AG09309 (cell line): ENCODE data around the gene ST6GALNAC4.

Source experiments
- DNase-seq: peaks from one replicate; pipeline ENCODE4 v3.0.0-alpha.2; 2010; ENCODE audit warnings: low read depth
- H3K4me3 ChIP-seq: 2 replicates; pipeline ENCODE4 v1.5.1; 2011; ENCODE audit warnings: mild to moderate bottlenecking, low read depth, low read length, moderate library complexity; ENCODE audit not compliant: control insufficient read depth
- TF ChIP-seq, protein P1 (sequence below): IDR thresholded peaks from 2 replicates; pipeline ENCODE4 v1.5.1; 2011; ENCODE audit warnings: mild to moderate bottlenecking, low read depth, low read length, inconsistent platforms; ENCODE audit not compliant: insufficient read depth, control insufficient read depth; ENCODE audit errors: missing control alignments

ST6GALNAC4 gene

DNA sequence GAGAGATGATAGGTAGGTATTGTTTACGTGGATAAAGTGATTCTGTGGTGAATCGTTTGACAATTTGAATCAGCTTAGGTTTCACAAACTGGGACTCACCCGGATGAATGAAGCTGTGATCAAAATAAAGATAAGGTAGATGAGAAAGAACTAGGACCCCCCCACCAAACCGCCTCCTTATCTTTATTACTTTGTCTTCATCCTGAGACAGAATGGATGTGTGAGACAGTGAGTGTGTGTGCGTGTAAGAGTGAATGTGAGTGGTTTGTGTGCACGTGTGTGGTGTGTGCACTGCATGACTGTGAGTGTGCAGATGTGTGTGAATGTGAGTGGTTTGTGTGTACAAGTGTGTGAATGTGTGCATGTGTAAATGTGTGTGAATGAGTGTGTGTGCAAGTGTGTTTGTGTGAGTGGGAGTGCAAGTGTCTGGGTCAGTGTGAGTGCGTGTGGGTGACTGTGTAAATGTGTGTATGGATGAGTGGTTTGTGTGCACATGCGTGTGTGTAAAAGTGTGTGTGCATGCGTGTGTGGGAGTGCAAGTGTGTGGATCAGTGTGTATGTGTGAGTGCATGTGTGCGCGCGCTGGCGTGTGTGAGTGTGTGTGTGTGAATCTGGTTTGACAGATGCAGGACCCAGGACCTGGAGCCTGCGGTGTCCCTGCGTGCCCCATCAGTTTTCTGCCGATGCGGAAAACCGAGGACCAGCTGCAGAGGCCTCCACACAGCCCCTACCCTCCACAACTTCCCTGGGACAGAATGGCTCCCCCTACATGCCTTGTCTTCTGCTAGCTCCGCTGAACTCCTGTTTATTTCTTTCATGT is 51.0 kb downstream of the ST6GALNAC4 start:
- no peak overlapping the region for H3K4me3 ChIP-seq
- TF ChIP-seq, protein P1, sequence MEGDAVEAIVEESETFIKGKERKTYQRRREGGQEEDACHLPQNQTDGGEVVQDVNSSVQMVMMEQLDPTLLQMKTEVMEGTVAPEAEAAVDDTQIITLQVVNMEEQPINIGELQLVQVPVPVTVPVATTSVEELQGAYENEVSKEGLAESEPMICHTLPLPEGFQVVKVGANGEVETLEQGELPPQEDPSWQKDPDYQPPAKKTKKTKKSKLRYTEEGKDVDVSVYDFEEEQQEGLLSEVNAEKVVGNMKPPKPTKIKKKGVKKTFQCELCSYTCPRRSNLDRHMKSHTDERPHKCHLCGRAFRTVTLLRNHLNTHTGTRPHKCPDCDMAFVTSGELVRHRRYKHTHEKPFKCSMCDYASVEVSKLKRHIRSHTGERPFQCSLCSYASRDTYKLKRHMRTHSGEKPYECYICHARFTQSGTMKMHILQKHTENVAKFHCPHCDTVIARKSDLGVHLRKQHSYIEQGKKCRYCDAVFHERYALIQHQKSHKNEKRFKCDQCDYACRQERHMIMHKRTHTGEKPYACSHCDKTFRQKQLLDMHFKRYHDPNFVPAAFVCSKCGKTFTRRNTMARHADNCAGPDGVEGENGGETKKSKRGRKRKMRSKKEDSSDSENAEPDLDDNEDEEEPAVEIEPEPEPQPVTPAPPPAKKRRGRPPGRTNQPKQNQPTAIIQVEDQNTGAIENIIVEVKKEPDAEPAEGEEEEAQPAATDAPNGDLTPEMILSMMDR = no peak
- DNase-seq = no peak

DNA sequence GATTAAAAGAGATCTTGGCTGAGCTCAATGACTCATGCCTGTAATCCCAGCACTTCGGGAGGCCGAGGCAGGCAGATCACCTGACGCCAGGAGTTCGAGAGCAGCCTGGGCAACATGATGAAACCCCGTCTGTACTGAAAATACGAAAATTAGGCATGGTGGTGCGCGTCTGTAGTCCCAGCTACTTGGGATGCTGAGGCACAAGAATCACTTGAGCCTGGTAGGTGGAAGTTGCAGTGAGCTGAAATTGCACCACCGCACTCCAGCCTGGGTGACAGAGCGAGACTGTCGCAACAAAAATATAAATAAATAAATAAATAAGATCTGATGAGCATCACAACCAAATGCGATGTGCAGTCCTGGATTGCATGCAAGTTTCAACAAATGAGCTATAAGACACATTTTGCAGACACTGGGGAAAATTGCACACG is 53.6 kb downstream of the ST6GALNAC4 start:
- DNase-seq = no peak
- TF ChIP-seq, protein P1 = no peak
- no peak overlapping the region for H3K4me3 ChIP-seq

DNA sequence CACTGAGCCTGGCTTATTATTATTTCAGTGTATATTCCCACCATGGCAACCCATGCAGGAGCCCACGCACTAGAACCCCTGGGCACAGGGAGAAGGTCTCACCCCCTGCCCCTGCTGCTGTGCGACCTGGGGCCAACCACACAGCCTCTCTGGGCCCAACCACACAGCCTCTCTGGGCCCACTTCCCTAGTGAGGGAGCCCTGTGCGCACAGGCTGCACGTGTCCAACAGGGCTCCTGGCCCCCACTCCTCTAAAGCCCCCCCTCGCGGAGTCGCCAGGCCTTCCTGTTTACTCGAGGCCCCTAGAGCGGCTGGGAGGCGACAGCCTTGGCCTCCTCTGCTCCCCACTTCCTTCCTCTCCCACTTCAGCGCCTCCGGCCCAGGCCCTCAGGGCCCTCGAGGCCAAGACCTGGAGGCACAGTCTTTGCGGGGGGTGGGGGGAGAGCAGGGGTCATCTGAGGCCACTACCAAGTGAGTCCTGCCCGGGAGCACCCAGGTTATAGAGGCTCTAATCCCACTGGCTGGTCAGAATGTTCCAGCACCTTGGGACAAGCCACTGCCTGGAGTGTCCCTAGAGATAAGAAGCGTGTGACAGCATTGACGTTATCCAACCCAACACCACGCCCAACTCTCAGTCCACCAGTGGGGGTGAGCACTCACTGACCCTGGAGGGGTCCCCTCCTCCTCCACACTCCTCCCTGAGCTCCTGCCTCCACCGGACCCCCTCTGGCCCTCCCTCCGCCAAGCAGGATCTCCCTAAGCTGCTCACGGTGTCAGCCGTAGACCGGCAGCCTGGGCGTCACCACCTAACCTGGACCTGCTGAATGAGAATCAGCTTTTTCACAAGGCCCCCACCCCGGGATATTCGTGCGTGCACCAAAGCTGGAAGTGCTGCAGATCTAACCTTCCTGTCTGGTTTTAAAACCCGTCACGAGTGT is 54.5 kb downstream of the ST6GALNAC4 start:
- no peak overlapping the region for H3K4me3 ChIP-seq
- no peak for DNase-seq
- TF ChIP-seq, protein P1 = no peak

DNA sequence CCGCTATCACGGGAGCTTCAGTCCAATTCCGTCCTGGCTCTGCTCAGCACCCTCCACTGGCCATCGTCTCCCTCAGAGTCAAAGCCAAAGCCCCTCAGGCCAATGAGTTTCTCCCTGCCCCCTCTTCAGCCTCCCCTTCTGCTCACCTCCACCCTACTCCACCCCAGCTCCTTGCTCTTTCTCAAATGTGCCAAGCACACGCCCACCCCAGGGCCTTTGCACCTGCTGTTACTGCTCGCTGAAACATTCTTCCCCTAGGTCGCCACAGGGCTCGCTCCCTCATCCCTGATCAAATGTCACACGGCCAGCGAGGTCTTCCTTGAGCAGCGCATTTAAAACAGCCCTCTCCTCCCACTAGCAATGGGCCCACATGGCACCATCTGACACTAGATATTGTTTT is 56.1 kb downstream of the ST6GALNAC4 start:
- TF ChIP-seq, protein P1 = no peak
- no peak overlapping the region for H3K4me3 ChIP-seq
- DNase-seq = no peak

DNA sequence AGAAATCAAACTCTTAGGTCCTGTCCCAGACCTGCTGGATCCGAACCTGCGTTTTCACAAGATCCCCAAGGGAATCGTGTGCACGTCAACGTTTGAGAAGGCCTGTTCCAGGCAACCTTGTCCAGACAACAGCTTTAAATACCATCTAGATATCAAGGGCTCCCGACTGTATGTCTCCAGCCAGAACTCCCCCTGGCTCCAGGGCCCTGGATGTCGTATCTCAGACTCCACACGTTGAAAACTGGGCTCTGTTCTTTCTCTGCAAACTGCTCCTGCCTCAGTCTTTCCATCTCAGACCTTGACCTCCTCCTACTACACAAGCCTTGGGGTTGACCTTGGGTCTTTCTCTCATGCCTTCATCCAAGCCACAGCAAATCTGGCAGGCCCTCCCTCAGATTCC is 56.6 kb downstream of the ST6GALNAC4 start:
- DNase-seq = no peak
- H3K4me3 ChIP-seq = no peak overlapping the region
- TF ChIP-seq, protein P1 = no peak

DNA sequence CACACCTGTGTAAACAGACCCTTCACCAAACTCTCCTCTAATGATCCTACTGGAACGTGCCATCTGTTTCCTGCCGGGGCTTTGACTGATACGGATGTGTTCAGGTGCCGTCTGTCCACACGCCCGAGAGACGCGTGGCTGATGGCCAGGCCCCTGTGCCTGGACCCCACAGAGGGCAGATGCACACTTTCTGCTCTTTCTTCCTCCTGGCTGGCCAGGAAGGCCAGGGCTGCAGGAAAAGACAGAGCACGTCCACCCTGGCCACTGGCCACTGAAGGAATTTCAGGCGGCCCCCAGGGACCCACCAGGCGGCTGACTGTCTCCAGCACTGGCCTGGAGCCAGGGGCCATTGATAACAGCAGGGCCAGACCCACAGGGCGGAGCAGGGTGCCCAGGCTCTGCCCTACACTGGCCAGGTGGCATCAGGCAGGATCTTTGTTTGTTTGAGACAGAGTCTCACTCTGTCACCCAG is 58.8 kb downstream of the ST6GALNAC4 start:
- DNase-seq = no peak
- no peak overlapping the region for H3K4me3 ChIP-seq
- TF ChIP-seq, protein P1 = no peak
